NCI-H2196 treated with DMSO at 0.1 percent for 48 hours (cell line): ENCODE results near the gene SIN3B.

Source experiments
- DNase-seq: peaks from one replicate; lab custom pipeline; 2025; ENCODE audit not compliant: unreplicated experiment; lab: John Stamatoyannopoulos, UW

SIN3B gene

GRCh38 chr19:16908759-16909158 lies 79.6 kb downstream of the SIN3B start:
- no peak for DNase-seq

- no peak for DNase-seq
Observed at GRCh38 chr19:16911046-16911445, 81.8 kb downstream of the SIN3B start.

DNA sequence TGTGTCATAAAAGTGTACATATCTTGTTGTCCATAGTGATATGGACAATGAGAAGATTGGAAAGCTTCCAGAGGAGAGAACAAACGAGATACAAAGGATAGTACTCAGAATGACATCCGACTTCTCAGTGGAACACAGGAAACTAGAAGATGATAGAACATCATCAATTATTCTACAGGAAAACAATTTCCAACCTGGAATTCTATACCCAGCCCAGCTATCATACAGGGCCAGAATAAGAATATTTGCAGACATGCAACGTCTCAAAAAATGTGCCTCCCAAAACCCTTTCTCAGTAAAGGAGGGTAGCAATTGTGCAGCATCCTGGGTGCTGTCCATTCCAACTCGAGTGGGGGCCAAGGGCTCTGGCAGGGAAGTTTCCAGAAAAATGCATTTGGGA lies 83.6 kb downstream of the SIN3B start:
- no peak for DNase-seq

DNA sequence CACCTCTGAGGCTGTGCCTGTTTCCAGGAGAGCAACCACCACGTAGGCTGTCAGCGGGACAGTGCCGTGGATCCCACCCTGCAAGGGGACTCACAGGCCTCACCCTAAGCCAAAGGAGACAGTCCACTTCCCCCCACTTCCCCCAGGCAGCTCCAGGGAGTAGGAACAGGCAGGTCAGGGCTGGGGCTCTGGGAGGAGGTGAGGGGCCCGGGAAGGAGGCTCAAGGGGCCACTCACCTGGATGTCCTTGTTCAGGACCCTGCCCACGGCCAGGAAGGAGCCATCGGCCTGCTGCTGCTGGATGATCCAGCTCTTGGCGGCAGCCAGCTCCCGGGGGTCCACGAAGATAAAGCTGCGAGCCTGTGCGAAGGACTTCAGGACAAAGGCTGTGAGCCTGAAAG lies 85.2 kb downstream of the SIN3B start:
- no peak for DNase-seq

DNA sequence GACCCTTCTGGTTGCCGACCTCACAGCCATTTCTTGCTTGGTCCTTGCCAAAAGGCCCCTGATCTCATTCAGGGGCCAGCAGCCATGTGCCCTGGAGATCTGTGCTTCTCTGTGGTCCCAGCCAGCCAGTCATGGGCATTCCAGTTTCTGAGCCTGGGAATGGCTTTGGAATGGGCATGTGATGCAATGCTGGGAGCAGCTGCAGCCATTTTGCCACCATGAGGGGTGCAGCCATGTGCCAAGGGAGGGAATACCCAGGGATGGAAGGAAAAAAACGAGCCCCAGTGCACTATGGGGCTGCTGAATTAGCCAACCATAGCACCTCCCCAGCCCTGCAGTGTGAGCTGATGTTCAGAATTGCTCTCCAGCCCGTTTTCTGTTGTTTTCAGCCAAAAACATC lies 85.9 kb downstream of the SIN3B start:
- DNase-seq: no peak

DNA sequence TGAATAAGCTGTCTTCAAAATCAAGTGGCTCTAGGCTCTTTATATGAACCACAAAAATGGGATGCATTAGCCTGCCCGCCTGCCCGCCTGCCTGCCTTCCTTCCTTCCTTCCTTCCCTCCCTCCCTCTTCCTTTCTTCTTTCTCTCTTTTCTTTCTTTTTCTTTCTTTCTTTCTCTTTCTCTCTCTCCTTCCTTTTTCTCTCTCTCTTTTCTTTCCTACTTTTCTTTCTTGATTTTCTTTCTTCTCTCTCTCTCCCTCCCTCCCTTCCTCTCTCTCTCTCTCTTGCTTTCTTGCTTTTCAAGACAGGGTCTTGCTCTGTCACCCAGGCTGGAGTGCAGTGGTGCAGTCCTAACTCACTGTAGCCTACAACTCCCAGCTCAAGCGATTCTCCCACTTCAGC lies 86.5 kb downstream of the SIN3B start:
- DNase-seq: no peak

- DNase-seq: no peak
Observed at GRCh38 chr19:16917401-16917800, 88.2 kb downstream of the SIN3B start.

DNA sequence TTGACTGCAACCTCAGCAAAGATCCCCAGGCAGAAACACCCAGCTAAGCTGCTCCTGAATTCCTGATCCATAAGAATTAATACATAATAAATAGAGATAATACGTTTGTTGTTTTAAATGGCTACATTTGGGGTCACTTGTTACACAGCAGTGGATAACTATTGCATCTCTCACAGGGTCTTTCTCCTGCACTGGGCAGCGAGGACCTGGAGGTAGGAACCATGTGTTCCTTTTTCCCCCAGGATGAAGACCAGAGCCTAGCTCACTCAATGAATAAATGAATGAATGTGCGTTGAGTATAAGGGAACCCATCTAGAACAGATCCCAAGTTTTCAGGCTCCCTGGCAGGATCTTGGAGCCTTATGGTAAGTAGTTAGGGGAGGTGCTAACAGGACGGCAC lies 90.3 kb downstream of the SIN3B start:
- no peak for DNase-seq

GRCh38 chr19:16920816-16921529 lies 91.8 kb downstream of the SIN3B start:
- DNase-seq: no peak

DNA sequence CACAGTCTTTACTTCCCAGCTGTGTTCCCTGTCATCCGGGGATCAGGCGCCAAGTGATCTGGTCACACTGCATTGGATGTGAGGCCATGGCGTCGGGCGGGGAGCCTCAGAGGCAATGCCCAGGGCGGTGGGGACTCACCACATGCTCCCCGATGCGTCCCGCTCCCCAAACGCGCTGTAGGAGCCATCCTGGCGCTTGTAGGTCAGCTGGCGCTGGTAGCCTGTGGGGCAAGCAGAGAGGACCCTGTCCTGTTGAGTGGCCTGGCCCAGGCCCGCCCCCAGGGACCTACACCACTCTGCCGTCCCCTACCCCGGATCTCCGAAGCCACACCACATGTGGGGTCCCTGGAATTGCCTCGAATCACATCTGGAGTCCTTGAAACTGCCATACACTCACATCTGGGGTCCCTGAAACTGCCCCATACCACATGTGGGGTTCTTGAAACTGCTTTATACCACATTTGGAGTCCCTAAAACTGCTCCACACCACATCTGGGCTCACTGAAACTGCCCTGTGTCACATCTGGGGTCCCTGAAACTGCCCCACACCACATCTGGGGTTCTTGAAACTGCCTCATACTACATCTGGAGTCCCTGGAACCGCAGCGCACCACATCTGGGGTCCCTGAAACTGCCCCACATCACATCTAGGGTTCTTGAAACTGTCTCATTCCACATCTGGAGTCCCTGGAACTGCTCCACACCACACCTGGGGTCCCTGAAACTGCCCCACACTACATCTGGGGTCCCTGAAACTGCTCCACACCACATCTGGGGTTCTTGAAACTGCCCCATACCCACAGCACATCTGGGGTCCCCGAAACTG lies 92.8 kb downstream of the SIN3B start:
- no peak for DNase-seq

DNA sequence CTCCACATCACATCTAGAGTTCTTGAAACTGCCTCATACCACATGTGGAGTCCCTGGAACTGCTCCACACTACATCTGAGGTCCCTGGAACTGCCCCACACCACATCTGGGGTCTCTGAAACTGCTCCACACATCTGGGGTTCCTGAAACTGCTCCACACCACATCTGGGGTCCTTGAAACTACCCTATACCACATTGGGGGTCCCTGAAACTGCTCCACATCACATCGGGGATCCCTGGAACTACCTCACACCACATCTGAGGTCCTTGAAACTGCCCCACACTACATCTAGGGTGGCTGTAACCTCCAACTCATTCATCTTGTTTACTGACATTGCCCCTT lies 93.4 kb downstream of the SIN3B start:
- no peak for DNase-seq

DNA sequence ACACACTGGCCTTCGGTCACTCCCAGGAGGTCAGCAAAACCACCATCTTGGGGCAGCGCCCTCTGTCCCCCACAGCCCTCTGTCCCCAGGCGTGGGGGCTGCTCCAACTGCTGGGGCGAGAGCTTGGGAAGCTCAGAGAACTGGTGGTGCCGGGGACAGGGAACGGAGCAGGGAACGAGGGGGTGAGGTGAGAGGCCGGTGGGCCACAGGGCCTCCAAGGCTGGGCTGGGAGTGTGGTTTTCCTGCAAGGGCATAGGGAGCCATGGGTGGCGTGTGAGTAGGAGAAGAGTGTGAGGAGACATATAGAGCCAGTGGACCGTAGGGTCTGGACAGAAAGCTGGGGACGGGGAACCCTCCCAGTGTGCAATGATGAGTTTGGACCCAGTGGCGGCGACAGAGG lies 93.8 kb downstream of the SIN3B start:
- DNase-seq: no peak

DNA sequence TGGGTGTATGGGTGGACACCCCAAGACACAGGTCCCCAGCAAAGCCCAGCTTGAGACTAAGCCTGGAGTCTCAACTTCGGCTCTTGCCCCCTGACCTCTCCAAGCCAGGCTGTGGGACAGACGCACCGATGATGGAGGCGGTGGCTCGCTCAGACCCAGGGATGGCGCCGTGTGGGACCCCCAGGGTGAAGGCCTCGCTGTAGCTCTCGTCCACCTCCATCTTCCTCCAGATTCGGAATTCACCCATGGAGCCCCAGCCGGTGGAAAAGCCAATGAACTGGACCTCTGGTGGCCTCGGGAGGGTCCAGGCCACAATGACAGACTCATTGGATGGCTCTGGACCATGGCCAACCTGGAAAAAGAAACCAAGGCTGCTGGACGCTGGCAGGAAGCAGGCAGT lies 98.7 kb downstream of the SIN3B start:
- no peak for DNase-seq

- no peak for DNase-seq
Observed at GRCh38 chr19:16928351-16928750, 99.2 kb downstream of the SIN3B start.

DNA sequence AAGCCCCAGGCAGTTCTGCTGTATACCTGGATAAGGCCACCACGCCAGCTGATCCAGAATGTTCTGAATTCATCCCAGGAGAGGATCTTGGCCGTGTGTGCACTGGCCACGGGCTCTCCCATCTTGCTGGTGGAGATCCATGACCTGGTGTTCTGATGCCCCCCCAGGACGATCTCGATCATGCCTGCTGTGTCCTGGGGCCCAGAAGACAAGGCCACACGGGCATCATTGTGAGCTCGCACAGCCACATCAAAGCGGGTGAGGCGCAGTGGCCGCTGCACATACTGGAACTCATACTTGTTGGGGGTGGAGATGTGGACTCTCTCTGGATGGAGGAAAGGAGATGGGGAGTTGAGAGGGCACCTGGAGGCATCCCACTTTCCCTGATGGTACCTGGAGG lies 99.7 kb downstream of the SIN3B start:
- DNase-seq: no peak
